HepG2 (cell line): ENCODE data around the gene FBXO11. TPM values are rescaled to one million over a fixed set of nuclear protein-coding genes. Genes with fewer than 3 reads are reported as not detected.
A peak's percentile ranks its signal among the peaks of the same experiment; 100 is the strongest.

Source experiments
- CEBPB ChIP-seq: IDR thresholded peaks from 2 replicates; pipeline ENCODE4 v1.6.1; 2011; ENCODE audit warnings: low read depth, low read length, improper control_type of control experiment, borderline replicate concordance
- FIP1L1 ChIP-seq: fragments of 200-400 bp; formaldehyde crosslinking; IDR thresholded peaks from 2 replicates; pipeline ENCODE4 v1.6.1; 2018; ENCODE audit warnings: low read depth, mild to moderate bottlenecking, low read length, moderate library complexity, borderline replicate concordance; ENCODE audit not compliant: insufficient read depth
- FOXM1 ChIP-seq: sonication (generic); formaldehyde crosslinking; IDR thresholded peaks from 2 replicates; pipeline ENCODE4 v1.5.0; 2020; ENCODE audit warnings: missing genetic modification reagents
- GATAD2A ChIP-seq: IDR thresholded peaks from 2 replicates; pipeline ENCODE4 v1.6.1; 2016
- GLMP ChIP-seq: sonication (generic); formaldehyde crosslinking; IDR thresholded peaks from 2 replicates; pipeline ENCODE4 v1.9.0; 2021; ENCODE audit warnings: missing genetic modification reagents, mild to moderate bottlenecking, borderline replicate concordance
- GRHL1 ChIP-seq: sonication (generic); formaldehyde crosslinking; conservative IDR thresholded peaks from 2 replicates; pipeline ENCODE4 v1.8.0; 2022; ENCODE audit warnings: missing genetic modification reagents
- HES4 ChIP-seq: sonication (generic); formaldehyde crosslinking; IDR thresholded peaks from 2 replicates; pipeline ENCODE4 v1.9.0; 2021; ENCODE audit warnings: mild to moderate bottlenecking, missing genetic modification reagents, borderline replicate concordance
- KAT8 ChIP-seq: IDR thresholded peaks from 2 replicates; pipeline ENCODE4 v1.6.1; 2016; ENCODE audit warnings: missing genetic modification reagents, missing compliant biosample characterization
- KLF9 ChIP-seq: IDR thresholded peaks from 2 replicates; pipeline ENCODE4 v1.6.1; 2016; ENCODE audit warnings: low read depth
- NCOR1 ChIP-seq: fragments of 200-600 bp; sonication (generic); IDR thresholded peaks from 2 replicates; pipeline ENCODE4 v1.7.0; 2017; ENCODE audit warnings: antibody characterized with exemption, low read length, borderline replicate concordance
- NFE2 ChIP-seq: sonication (generic); formaldehyde crosslinking; IDR thresholded peaks from 2 replicates; pipeline ENCODE4 v1.4.0; 2020; ENCODE audit warnings: missing genetic modification reagents
- RBM39 ChIP-seq: fragments of 200-400 bp; formaldehyde crosslinking; IDR thresholded peaks from one replicate; pipeline ENCODE4 v1.6.1; 2018; ENCODE audit warnings: antibody characterized with exemption, mild to moderate bottlenecking, low read depth, low read length; ENCODE audit not compliant: poor library complexity, severe bottlenecking
- RFX5 ChIP-seq: IDR thresholded peaks from 2 replicates; pipeline ENCODE4 v1.6.1; 2011; ENCODE audit warnings: low read depth, low read length, improper control_type of control experiment
- SRSF9 ChIP-seq: fragments of 200-400 bp; formaldehyde crosslinking; IDR thresholded peaks from 2 replicates; pipeline ENCODE4 v1.6.1; 2018; ENCODE audit warnings: borderline replicate concordance, mild to moderate bottlenecking, low read depth, low read length; ENCODE audit not compliant: insufficient read depth, poor library complexity, severe bottlenecking
- SSRP1 ChIP-seq: IDR thresholded peaks from 2 replicates; pipeline ENCODE4 v1.6.1; 2016; ENCODE audit warnings: control low read depth
- TFDP2 ChIP-seq: sonication (generic); formaldehyde crosslinking; IDR thresholded peaks from 2 replicates; pipeline ENCODE4 v1.4.0; 2020; ENCODE audit warnings: missing genetic modification reagents
- THAP8 ChIP-seq: sonication (generic); formaldehyde crosslinking; IDR thresholded peaks from 2 replicates; pipeline ENCODE4 v1.5.1; 2020; ENCODE audit warnings: missing genetic modification reagents, mild to moderate bottlenecking, borderline replicate concordance
- ZBTB26 ChIP-seq: IDR thresholded peaks from 2 replicates; pipeline ENCODE4 v1.6.1; 2016; ENCODE audit warnings: missing compliant biosample characterization, missing genetic modification reagents, borderline replicate concordance
- ZIK1 ChIP-seq: sonication (generic); formaldehyde crosslinking; IDR thresholded peaks from 2 replicates; pipeline ENCODE4 v1.5.0; 2020; ENCODE audit warnings: mild to moderate bottlenecking, low read depth, missing genetic modification reagents, borderline replicate concordance
- ZKSCAN8 ChIP-seq: IDR thresholded peaks from 2 replicates; pipeline ENCODE4 v1.6.1; 2016; ENCODE audit warnings: borderline replicate concordance, missing genetic modification reagents, missing compliant biosample characterization
- ZNF224 ChIP-seq: sonication (generic); formaldehyde crosslinking; IDR thresholded peaks from 2 replicates; pipeline ENCODE4 v1.5.0; 2020; ENCODE audit warnings: mild to moderate bottlenecking, missing genetic modification reagents
- ZNF260 ChIP-seq: sonication (generic); formaldehyde crosslinking; IDR thresholded peaks from 2 replicates; pipeline ENCODE4 v1.4.0; 2020; ENCODE audit warnings: missing genetic modification reagents, low read depth, mild to moderate bottlenecking, borderline replicate concordance
- ZNF441 ChIP-seq: sonication (generic); formaldehyde crosslinking; IDR thresholded peaks from 2 replicates; pipeline ENCODE4 v1.7.0; 2021; ENCODE audit warnings: missing genetic modification reagents, borderline replicate concordance
- ZNF614 ChIP-seq: IDR thresholded peaks from 2 replicates; pipeline ENCODE4 v1.6.1; 2018; ENCODE audit warnings: missing biosample characterization, missing genetic modification reagents, inconsistent platforms, borderline replicate concordance
- polyA plus RNA-seq, 8 experiments: library from polyadenylated mRNA; depleted of rRNA in 3 of 8; stranded (reverse) in 7 of 8; unstranded in 1 of 8; fragments of >200 nt; fragmentation: Illumina TruSeq in 4 of 8; extraction: Trizol in 4 of 8; gene quantifications; 2 replicates each; pipeline versions ENCODE4 v1.2.1 to v1.2.3, GENCODE V29; 2011 to 2016; ENCODE audit warnings: low read depth in 4 of 8, missing spikeins in 1 of 8, mixed read lengths in 1 of 8; ENCODE audit not compliant: insufficient read depth in 1 of 8
- total RNA-seq, 5 experiments: library from RNA; depleted of rRNA; stranded (reverse); fragments of >200 nt; fragmentation: Illumina TruSeq; extraction: Trizol; gene quantifications; 2 replicates each; pipeline ENCODE4 v1.2.3, GENCODE V29; 2016; ENCODE audit warnings: low read depth in 1 of 5

FBXO11 gene
- total and polyA plus RNA-seq, 2 of the 13 experiments (the other 11 are each of a cell fraction or from before 2014, with no cell fraction given): 27.9 to 47.6 TPM

- TF ChIP-seq THAP8 (CRISPR knock-in tag) (no peak), GATAD2A (CRISPR knock-in tag) (no peak), KAT8 (no peak), GLMP (CRISPR knock-in tag) (no peak), HES4 (CRISPR knock-in tag) (0 out of 2 replicates have a peak, but pooled peaks have one; percentile 8), ZNF260 (no peak), CEBPB (no peak), NFE2 (CRISPR knock-in tag) (no peak), KLF9 (CRISPR knock-in tag) (no peak), FIP1L1 (no peak), RBM39 (no peak), NCOR1 (no peak), ZNF224 (CRISPR knock-in tag) (no peak), GRHL1 (CRISPR knock-in tag) (no peak), ZBTB26 (0 out of 2 replicates have a peak, but pooled peaks have one; percentile 6), ZNF441 (no peak), RFX5 (no peak), ZKSCAN8 (CRISPR knock-in tag) (no peak), ZIK1 (no peak), FOXM1 (CRISPR knock-in tag) (no peak), SSRP1 (CRISPR knock-in tag) (no peak), ZNF614 (CRISPR knock-in tag) (no peak), TFDP2 (CRISPR knock-in tag) (peak; percentile 25), SRSF9 (no peak)
These were observed 122.6 kb downstream of the FBXO11 start (continued) for GRCh38 chr2:47783486-47784351.
